Measurements from ENCODE around the gene HOMER2. TPM values are rescaled to one million over a fixed set of nuclear protein-coding genes. Genes with fewer than 3 reads are reported as not detected.

Gene HOMER2
- total and polyA plus RNA-seq, 2 donors (not counting 3 experiments of a cell fraction or from before 2014, with no cell fraction given): 0.60 to 0.68 TPM

- Histone ChIP-seq H3K79me2 (ENCODE audit: control insufficient read depth, insufficient read depth, low read length) (no peaks in the 10 kb centered on the region), H3K27ac (ENCODE audit: insufficient read depth, low read depth, low read length) (no peak overlapping the region), H3K9me3 (replicated peaks; ENCODE audit: control insufficient read depth, insufficient read depth, low read length) (no peaks in the 10 kb centered on the region), H4K20me1 (replicated peaks; ENCODE audit: control insufficient read depth, extremely low read depth, insufficient read depth, low read length) (no peaks in the 10 kb centered on the region), H3K4me1 (ENCODE audit: control insufficient read depth, extremely low read depth, insufficient read depth, low read length) (no peaks in the 10 kb centered on the region), H2AFZ (ENCODE audit: low read depth, low read length) (no peak overlapping the region), H3K36me3 (ENCODE audit: control insufficient read depth in 2 of 2, extremely low read depth in 1 of 2, insufficient read depth in 2 of 2, low read length in 2 of 2) (no peaks in the 10 kb centered on the region), H3K4me2 (ENCODE audit: insufficient read depth, low read length) (no peak overlapping the region), H3K9me1 (replicated peaks; ENCODE audit: control insufficient read depth, extremely low read depth, insufficient read depth, low read length) (no peaks in the 10 kb centered on the region), H3K4me3 (replicated peaks in 1 of 3; ENCODE audit: insufficient read depth in 1 of 3, low read depth in 1 of 3, low read length in 3 of 3) (no peak overlapping the region), H3K27me3 (ENCODE audit: control insufficient read depth in 2 of 2, insufficient read depth in 2 of 2, low read length in 2 of 2) (peaks cover 0 to 9% of the 10 kb centered on the region in 2 experiments), H3K9ac (replicated peaks; ENCODE audit: extremely low read depth, insufficient read depth, low read length) (no peak overlapping the region)
- no TSS peak for BruUV-seq (replicated peaks)
- dilution Hi-C loops (cut with MboI; ENCODE audit: extremely low pct_ligation_motif_present, low sequenced_read_pairs): no loop called here
- intact Hi-C loops (cut with micrococcal nuclease): no loop called here
- ChIA-PET CTCF (no interaction called here), POLR2A (no interaction called here)
- TF ChIP-seq CTCF (IDR thresholded peaks at IDR 0.05; ENCODE audit: extremely low read depth in 1 of 2, insufficient read depth in 1 of 2, low read depth in 1 of 2, low read length in 2 of 2) (no peak), GATA2 (IDR thresholded peaks at IDR 0.05; ENCODE audit: insufficient read depth, insufficient read length, low read depth, low read length) (no peak), EZH2 (IDR thresholded peaks at IDR 0.05; ENCODE audit: borderline replicate concordance, low read depth, low read length, severe bottlenecking) (no peak), JUN (IDR thresholded peaks at IDR 0.05; ENCODE audit: borderline replicate concordance, insufficient read depth, insufficient read length, low read depth) (no peak), MYC (IDR thresholded peaks at IDR 0.05; ENCODE audit: low read depth, low read length) (no peak), POLR2A (IDR thresholded peaks at IDR 0.05; ENCODE audit: low read depth, low read length) (no peak), MAX (IDR thresholded peaks at IDR 0.05; ENCODE audit: insufficient read depth, insufficient read length) (no peak), FOS (IDR thresholded peaks at IDR 0.05; ENCODE audit: borderline replicate concordance, insufficient read depth, low read length) (no peak), POLR2AphosphoS5 (IDR thresholded peaks at IDR 0.05; ENCODE audit: insufficient read depth, low read depth, low read length) (no peak)
- DNase-seq (ENCODE audit: low read depth, low spot score): no peak
- FAIRE-seq: no peak
Observed at GRCh38 chr15:82971218-82971984, 18.9 kb upstream of the HOMER2 start.

Measured in endothelial cell of umbilical vein (primary cell).